Hematopoietic multipotent progenitor cell treated with erythropoietin and hydrocortisone succinate and interleukin-3 and kit ligand, for 17 days (in vitro differentiated cells): ENCODE data around the gene ACSM3.
"Not testable (repeated sequence)": the region's sequence is repeated elsewhere in the genome, so short reads cannot be mapped to it uniquely, and the experiment has no call there.

ENCODE experiments used
- DNase-seq: peaks from one replicate; pipeline ENCODE4 v3.0.0-alpha.2; 2015; ENCODE audit warnings: low spot score

ACSM3 gene, protein sequence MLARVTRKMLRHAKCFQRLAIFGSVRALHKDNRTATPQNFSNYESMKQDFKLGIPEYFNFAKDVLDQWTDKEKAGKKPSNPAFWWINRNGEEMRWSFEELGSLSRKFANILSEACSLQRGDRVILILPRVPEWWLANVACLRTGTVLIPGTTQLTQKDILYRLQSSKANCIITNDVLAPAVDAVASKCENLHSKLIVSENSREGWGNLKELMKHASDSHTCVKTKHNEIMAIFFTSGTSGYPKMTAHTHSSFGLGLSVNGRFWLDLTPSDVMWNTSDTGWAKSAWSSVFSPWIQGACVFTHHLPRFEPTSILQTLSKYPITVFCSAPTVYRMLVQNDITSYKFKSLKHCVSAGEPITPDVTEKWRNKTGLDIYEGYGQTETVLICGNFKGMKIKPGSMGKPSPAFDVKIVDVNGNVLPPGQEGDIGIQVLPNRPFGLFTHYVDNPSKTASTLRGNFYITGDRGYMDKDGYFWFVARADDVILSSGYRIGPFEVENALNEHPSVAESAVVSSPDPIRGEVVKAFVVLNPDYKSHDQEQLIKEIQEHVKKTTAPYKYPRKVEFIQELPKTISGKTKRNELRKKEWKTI

DNA sequence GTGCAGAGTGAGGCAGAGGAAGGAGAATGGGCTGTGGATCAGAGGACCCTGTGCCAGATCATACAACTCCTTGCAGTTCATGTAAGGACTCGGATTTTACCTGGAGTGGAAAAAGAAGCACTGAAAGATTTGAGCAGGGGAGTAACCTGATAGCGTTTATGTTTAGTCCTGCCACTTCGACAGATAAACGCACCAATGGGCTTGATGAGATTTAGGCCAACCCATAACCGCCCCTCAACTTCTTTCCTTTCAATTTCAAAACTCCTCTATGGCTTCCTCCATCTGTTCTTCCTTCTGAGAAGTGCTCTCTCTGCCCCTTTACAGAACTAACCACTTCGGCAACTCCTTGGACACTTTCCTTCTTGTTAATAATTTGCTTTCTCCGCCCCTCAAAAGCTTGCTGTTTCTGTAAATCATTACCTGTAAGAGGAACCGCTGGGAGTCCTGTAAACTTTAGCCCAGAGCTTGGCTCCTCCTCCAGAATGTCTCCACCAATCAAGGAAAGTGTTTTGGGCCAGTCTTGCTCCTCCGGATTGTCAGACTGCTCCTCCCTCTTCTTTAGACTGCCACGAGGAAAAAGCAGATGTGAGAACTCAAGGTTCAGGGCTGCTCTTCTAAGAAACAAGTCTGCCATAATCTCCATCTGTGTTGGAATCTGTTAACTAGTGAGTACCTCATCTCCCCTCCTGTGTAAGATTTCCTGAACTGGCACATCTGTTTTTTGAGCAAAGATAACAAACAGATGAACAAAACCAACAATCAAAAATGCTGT is at the start of gene ACSM3:
Gene ACSM3 (plus strand): TSS at position 554 of the 772 bp plus-strand sequence. CDS start 6,021 bp downstream, outside the sequence.
- peak; percentile 71 for DNase-seq

DNA sequence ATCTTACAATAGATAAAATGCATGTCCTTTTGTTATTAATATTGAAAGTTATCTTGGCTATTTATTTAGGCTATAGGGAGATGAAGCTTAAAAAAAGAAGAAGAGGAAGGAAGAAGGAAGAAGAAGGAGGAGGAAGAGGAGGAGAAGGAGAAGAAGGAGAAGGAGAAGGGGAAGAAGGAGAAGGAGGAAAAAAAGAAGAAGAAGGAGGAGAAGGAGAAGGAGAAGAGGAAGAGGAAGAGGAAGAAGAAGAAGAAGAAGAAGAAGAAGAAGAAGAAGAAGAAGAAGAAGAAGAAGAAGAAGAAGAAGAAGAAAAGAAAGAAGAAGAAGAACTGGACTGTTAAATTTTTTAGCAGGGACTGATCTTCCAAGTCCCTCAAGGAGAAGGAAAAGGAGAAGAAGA is 46.1 kb upstream of the ACSM3 start:
- DNase-seq: not testable (repeated sequence)

DNA sequence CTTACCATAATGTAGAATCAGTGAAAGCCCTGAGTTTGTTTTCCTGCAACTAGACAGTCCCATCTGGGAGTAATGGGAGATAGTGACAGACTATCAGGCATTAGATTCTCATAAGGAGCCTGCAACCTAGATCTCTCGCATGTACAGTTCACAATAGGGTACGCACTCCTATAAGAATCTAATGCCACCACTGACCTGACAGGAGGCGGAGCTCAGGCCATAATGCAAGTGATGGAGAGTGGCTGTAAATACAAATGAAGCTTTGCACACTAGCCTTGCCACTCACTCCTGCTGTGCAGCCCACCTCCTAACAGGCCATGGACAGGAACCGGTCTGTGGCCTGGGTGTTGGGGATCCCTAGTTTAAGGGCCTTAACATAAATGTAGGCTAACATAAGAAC is 43.6 kb upstream of the ACSM3 start:
- no peak for DNase-seq

DNA sequence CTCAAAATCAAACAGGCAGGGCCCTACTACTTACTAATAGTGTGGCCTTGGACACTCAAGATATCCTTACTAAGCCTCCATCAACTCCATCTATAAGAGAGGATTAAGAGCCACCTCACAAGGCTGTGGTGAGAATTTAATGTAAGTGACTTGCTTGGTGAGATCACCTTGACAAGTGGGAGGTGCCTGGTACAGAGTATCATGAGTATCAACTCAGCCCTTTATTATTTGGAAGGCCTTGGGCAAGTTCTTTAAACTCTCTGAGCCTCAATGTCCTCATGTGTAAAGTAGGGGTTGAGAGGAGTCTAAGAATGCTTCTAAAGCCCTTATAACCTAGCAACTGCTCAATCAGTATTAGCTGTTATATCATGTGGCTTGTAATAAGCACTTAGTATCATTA is 37.2 kb upstream of the ACSM3 start:
- DNase-seq: no peak

DNA sequence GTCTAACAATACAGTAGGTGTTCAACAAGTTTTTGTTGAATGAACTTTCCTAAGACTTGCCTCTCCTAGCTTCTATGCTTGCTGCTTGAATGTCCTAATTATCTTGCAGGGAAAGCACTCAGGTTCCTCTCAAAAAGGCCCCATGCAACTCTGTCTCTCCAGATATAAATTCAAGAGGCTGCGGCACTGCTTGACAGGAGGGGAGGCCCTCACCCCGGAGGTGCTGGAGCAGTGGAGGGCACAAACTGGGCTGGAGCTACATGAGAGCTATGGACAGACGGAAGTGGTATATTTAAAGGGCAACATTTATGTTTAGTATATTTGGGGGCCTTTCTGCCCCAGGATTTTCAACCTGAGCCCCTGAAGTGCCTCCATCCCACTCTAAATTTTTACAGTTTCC is 36.6 kb upstream of the ACSM3 start:
- DNase-seq: no peak

DNA sequence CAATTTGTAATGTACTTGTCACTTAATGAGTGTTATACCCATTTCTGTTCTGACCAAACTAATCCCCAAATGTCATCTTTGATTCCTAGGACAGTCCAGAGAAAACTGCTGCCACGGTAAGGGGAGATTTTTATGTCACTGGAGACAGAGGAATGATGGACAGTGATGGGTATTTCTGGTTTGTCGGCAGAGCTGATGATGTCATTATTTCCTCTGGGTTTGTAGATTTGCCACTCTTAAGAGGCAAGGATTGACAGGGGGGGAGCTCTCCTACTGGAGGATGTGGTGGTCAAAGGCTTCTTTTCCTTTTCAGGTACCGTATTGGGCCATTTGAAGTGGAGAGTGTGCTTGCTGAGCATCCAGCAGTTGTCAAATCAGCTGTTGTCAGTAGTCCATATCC is 34.7 kb upstream of the ACSM3 start:
- no peak for DNase-seq

DNA sequence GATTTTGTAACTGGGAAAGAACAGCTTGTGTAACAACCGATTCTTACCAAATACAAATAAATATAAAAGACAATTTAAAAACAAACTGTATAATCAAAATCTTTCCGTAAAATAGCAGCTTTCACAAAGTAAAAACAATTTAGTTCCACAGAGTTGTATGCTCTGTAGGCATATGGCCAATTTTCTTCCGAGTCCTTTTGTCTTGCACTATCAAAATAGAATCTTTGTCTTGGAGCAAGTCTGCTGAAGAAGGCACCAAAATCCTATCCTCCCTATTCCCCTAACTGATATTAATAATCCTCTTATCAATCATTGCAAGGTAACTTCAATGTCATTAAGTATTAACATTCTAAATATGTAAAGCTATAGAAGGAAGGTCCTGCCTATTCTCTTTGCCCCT is 29.8 kb upstream of the ACSM3 start:
- DNase-seq: no peak

DNA sequence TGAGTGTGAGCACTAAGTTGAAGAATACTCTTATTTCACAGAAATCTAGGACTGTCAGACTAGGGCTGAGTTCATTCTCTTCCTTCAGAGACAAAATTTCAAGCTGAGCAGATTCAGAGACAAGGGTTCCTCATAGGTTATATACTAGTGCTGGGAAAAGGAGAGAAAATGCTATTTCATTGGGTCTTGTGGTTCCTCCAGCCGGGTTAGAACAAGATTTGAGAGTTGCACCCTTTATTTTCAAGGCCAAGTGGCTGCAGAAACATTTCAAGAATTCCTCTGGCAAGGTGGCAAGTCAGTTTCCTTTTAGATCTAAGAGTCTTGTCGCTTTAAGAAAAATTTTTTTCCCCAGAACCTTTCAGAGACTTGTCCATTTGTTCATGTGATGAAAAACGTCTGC is 29.0 kb upstream of the ACSM3 start:
- DNase-seq: no peak

DNA sequence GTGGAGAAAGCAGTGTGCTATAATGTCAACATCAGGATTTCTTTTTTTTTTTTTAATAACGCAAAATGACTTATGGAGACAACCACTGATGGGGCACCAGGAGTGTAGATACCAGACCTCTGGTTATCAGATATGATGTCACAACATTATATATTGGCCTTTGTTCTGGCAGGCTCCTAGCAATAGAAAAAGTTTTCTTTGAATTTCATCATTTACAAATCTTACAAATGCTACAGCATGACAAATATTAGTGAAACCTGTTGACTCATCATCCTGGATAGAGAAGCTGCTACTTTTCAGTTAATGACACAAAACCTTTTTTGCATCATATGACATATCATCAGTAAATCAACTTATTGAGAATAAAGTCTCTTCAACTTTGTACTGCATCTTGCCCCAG is 28.3 kb upstream of the ACSM3 start:
- DNase-seq: no peak

DNA sequence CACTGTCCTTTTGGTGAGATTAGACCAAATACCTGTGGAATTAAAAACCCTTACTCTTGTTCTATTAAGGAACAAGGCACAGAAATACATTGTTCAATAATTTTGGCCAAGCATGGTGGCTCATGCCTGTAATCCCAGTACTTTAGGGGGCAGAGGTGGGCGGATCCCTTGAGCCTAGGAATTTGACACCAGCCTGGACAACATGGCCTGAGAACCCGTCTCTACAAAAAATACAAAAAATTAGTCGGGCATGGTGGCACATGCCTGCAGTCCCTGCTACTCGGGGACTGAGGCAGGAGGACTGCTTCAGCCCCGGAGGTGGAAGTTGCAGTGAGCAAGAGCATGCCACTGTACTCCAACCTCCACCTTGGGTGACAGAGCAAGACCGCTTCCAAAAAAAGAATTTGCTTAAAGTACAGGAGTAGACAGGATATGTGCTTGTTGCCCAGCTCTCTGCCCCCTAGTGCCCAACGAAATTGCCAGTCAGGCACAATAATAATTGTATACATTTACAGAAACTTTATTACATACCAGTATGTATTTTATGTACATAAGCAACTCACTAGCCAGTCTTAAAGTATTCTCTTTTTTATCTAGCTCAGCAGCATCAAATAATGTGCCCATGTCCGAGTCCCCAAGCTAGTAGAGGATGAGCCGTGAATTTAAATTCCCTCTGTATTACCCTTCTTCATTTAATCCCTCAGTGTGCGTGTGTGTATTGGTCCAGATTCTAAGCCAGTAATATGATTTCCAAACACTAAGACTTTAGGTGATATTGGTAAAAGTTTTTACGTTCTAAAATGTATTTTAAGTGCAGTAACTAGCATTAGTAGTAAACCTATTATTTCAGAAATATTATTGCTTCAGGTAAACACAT is 23.6 kb upstream of the ACSM3 start:
- peak; percentile 56 for DNase-seq

DNA sequence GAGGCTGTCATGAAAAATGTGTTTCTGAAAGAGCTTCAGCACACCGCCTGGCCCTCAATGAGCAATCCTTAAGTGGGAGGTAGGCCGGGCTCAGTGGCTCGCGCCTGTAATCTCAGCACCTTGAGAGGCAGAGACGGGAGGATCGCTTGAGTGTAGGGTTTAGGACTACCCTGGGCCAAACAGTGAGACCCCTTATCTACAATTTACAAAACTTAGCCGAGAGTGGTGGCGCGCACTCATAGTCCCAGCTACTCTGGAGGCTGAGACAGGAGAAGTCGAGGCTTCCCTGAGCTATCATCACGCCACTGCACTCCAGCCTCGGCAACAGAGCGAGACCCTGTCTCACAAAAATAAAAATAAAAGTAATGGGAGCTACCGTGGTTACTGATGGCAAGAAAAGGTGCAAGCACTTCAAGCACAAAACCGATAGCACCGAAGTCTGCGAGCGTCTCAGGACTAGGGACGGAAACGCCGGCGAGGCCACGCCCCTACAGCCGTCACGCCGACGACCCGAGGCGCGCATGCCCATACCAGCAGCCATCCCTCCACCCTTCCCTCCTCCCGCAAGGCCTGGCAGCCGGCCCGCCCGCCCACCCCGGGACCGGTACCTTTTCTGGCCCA is 22.8 kb upstream of the ACSM3 start:
- peak; percentile 90 for DNase-seq

DNA sequence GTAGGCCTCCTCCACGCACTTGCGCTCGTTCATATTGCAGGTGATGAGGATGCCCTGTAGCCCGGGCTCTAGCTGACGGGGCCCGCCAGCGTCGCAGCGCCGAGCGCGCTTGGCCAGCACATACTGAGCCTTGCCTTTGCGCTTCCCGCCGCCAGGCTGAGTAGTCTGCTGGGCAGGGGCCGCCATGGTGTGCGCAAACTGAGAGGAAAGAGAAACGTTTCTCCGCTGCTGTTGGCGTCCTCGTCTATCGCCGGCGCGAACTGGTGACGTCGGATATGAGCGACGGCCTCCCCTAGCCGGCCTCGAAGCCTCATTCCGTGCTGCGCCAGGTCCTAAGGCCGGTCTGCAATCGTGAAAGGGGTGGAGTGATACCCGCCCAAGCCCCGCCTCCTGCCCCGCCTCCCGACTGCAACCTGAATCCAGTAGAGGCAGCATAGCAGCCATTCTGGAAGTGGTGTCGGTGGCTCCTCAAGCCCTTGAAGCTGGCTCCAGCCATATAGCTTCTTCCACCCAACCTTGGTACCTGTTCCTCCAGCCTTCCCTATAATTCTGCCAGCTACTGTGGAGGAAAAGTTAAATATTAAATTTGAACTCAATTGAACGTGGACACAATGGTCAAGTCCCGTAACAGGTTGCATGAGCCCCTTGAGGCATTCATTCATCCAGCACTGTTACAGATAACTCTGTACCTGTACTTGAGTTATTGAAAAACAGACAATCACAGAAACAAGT is 22.1 kb upstream of the ACSM3 start, which contains the start of gene THUMPD1:
Gene THUMPD1 (minus strand): TSS at position 265 of the 732 bp plus-strand sequence. CDS start 79 bp downstream, at position 186.
- DNase-seq: peak; percentile 94

DNA sequence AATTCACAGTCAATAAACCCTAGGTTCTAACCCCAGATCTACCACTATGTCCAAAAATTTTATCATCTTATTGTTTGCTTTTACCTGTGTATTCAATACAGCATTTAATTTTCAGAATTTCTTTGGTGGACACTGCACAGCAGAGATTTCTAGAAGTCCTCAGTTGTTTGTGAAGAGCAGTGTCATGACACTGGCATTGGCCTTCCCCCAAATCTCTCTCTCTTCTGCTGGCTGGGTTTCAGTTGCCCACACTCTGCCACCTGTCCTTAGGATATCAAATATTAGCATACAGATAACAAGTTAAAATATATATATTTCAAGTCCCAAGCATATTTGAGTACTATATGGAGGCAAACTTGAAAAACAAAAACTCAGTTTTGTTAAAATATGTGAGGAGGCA is 20.2 kb upstream of the ACSM3 start:
- DNase-seq: peak; percentile 25

DNA sequence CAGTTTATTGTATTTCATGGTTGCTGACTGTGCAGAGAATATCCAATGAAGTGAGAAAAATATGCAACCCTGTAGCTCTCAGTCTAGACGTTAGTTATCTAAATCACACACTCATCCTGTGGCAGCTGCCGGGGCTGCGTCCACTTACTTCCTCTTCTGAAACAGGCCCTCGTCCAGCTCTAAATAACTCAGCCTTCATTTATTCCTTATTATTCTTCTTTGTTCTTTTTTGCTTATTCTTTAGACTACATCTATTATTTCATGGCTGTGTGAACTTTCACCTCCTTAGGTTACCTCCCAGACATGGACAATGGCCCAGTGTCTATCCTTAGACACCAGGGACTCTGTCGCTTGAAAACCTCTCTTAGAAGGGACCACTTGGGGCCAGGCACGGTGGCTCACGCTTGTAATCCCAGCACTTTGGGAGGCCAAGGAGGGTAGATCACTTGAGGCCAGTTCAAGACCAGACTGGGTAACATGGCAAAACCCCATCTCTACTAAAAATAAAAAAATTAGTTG is 18.8 kb upstream of the ACSM3 start:
- DNase-seq: peak; percentile 49

DNA sequence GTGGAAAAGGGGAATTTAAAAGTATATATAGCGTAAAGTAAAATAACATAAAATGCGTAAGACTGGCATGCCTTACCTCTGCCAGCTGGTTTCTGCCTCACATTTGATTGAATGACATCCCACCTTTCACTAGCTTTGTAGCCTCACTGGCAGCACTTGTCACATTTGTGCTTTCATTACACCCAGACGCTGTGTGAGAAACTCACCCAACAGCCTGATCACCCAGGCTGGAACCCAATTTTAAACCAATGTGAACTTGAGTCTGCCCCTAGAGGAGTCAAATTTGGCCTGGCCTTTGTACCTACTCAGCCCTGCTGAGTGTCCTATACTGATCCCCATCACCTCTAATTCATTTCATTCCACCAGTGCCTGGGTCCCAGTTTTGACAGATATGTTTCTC is 17.4 kb upstream of the ACSM3 start:
- no peak for DNase-seq

DNA sequence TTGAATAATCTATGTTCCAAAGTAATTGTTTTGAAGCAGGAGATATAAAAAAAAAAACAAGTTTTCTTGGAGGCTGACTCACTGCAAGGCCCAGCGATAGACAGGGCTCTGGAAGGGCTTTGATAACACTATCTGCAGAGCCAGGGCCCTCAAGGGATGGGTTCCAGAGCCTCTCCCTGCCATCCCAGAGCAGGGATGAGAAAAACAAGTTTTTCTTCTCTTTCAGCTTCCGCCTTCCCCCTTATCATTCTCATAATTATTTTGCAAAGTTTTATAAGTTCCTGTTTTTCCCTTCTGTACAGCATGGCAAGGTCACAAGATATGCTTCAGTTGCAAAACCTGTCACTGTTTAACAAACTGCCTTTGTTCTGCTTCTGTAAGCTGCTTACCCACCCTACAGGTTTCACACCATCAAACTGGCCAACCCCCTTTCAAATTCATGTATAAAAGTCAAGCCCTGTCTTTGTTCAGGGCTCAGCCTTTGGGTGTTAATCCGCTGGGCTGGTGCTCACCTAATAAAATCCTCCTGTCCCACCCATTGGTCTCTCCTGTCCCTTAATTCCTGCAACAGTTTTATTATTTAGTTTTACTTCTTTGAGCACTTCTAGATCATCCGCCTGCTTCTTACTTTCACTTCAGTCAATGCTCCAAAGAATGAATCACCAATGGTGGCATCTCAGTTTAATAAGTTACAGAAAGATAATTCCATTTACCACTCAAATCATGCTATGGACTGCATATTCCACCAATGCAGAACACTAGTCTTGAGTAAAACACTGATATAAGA is 16.6 kb upstream of the ACSM3 start:
- peak; percentile 69 for DNase-seq

DNA sequence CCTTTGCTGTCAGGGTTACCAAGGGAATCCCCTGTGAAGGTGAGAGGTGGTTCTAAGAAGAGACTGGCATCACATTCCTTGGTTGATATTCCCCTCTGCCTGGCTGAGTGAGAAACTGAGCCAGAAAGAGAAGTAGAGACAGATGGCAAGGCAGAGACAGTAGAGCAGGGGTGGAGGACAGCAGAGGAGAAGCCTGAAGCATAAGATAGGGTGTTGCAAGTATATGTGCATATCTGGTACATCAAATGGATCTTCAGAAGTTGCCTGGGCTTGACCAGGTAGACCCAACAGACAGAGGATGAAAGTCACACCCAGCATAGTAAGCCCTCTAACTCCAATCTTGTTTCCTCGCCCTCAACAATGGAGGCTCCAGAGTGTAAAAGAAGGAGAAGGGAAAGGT is 14.3 kb upstream of the ACSM3 start:
- DNase-seq: no peak

DNA sequence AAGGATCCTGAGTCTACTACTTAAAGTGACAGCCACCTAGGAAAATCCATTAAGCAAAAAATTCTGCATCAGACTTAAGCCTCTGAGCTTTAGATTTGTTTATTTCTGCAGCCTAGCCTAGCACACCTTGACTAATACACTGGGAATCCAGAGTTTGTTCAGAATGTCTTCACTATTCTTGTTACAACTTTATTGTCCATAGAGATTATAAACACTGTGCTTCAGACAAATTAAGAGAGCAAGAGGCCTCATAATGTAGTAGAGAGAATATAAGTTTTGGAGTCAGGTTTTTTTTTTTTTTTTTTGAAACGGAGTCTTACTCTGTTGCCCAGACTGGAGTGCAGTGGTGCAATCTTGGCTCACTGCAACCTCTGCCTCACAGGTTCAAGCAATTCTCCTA is 13.3 kb upstream of the ACSM3 start:
- DNase-seq: no peak

DNA sequence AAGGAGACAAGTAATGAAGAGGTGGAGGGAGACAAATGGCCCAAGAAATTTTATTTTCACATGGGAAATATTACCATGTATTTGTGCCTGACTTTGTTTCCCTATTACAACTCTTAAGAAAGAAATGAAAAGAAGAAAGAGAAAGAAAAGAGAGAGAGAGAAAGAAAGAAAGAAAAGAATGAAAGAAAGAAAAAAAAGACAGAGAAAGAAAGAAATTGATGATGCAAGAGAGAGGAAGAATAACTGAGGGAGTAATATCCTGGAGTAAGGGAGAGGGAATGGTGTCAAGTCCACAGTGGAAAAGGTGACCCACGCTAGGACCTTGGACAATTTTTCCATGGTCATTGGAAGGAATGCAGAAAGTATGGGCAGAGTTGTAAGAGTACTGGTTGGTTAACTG is 10.1 kb upstream of the ACSM3 start:
- DNase-seq: no peak

DNA sequence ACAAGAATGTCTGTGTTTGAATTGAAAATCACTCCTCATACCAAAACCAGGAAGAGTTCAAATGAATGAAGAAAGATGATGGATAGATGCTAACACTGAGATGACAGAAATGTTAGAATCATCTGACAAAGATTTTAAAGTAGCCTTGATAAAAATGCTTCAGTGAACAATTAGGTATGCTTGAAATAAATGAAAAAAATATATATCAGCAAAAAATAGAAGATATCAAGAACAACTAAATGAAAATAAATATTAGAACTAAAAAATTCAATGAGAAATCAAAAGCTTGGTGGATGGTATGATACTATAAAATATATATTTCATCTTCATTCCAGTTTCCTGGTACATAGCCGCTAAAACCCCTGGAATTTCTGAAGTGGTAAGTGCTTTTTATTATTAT is 8.6 kb upstream of the ACSM3 start:
- DNase-seq: no peak
